Left kidney (tissue), 2 donors: ENCODE results near the gene MTG1. TPM values are rescaled to one million over a fixed set of nuclear protein-coding genes. Genes with fewer than 3 reads are reported as not detected.
"Not testable (repeated sequence)": the region's sequence is repeated elsewhere in the genome, so short reads cannot be mapped to it uniquely, and the experiment has no call there.

Experiments
- DNase-seq: peaks from one replicate; pipeline ENCODE4 v3.0.0-alpha.2; 2013
- polyA plus RNA-seq: library from polyadenylated mRNA; unstranded; fragments of 120-200 nt; gene quantifications from one replicate; pipeline ENCODE4 v1.2.1, GENCODE V29; 2013; ENCODE audit not compliant: insufficient read length

Gene MTG1
- polyA plus RNA-seq, 1 donor = 75.2 TPM

GRCh38 chr10:133357285-133358161 lies 36.4 kb upstream of the MTG1 start, which contains the start of gene FUOM:
FUOM (minus strand) TSS chr10:133358019; CDS start chr10:133358007, 12 bp downstream.
- DNase-seq = peak; percentile 81

- DNase-seq = no peak
Observed at GRCh38 chr10:133358162-133358924, 35.6 kb upstream of the MTG1 start.

- DNase-seq = no peak
Observed at GRCh38 chr10:133358925-133359310, 35.0 kb upstream of the MTG1 start.

- DNase-seq = no peak
Observed at GRCh38 chr10:133359554-133359971, 34.4 kb upstream of the MTG1 start.

- no peak for DNase-seq
Observed at GRCh38 chr10:133359972-133360610, 33.9 kb upstream of the MTG1 start.

- DNase-seq = no peak
Observed at GRCh38 chr10:133361227-133361626, 32.7 kb upstream of the MTG1 start.

GRCh38 chr10:133361773-133362441 lies 32.0 kb upstream of the MTG1 start:
- no peak for DNase-seq

GRCh38 chr10:133362846-133363245 lies 31.1 kb upstream of the MTG1 start:
- no peak for DNase-seq

GRCh38 chr10:133364645-133365431 lies 29.1 kb upstream of the MTG1 start:
- no peak for DNase-seq

- no peak for DNase-seq
Observed at GRCh38 chr10:133365461-133366129, 28.4 kb upstream of the MTG1 start.

- no peak for DNase-seq
Observed at GRCh38 chr10:133366130-133366478, 27.9 kb upstream of the MTG1 start.

GRCh38 chr10:133366751-133367150 lies 27.2 kb upstream of the MTG1 start:
- no peak for DNase-seq

- not testable (repeated sequence) for DNase-seq
Observed at GRCh38 chr10:133367461-133367860, 26.5 kb upstream of the MTG1 start.

GRCh38 chr10:133368153-133368552 lies 25.8 kb upstream of the MTG1 start:
- no peak for DNase-seq

- DNase-seq = no peak
Observed at GRCh38 chr10:133370030-133370786, 23.7 kb upstream of the MTG1 start.

GRCh38 chr10:133372507-133372906 lies 21.4 kb upstream of the MTG1 start:
- no peak for DNase-seq

- peak; percentile 92 for DNase-seq
Observed at GRCh38 chr10:133373174-133374090, 20.5 kb upstream of the MTG1 start, which contains the start of gene ECHS1. ECHS1 (minus strand) TSS chr10:133373354; CDS start chr10:133373333, 21 bp downstream.

- DNase-seq = no peak
Observed at GRCh38 chr10:133375357-133376115, 18.4 kb upstream of the MTG1 start.
